ENCODE results near the gene TDRD7. TPM values are rescaled to one million over a fixed set of nuclear protein-coding genes. Genes with fewer than 3 reads are reported as not detected.
A peak's percentile ranks its signal among the peaks of the same experiment; 100 is the strongest.

Gene TDRD7
- total RNA-seq, 1 donor from 2014 or later = 20.4 TPM

DNA sequence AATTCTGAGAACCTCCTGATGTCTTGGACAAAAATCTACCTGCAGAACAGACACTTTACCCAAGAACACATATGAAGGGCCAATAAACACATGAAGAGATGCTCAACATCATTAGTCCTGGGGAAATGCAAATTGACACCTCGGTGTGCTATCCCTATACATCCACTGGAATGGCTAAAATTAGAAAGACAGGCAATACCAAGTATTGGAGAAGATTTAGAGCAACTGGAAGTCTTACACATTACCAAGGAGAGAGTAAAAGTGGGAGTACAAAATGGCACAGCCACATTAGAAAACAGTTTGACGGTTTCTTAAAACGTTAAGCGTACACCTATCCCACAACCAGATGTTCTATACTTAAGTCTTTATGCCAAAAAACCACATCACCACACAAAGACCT is 3.3 kb upstream of the TDRD7 start:
- no peaks in the 10 kb centered on the region for H4K20me1 ChIP-seq (ENCODE audit: insufficient read depth, low read length)
- Mint-ChIP-seq H3K36me3 (ENCODE audit: low read depth, unreplicated experiment) (no peaks in the 10 kb centered on the region), H3K4me1 (ENCODE audit: low read depth, unreplicated experiment) (peaks cover 12% of the 10 kb centered on the region), H3K27me3 (ENCODE audit: low read depth, unreplicated experiment) (peaks cover 2% of the 10 kb centered on the region), H3K9me3 (ENCODE audit: unreplicated experiment) (peaks cover 3% of the 10 kb centered on the region), H3K27ac (ENCODE audit: unreplicated experiment) (no peak overlapping the region), H3K4me3 (ENCODE audit: unreplicated experiment) (no peak overlapping the region)
- no peak overlapping the region for H2AFZ ChIP-seq (ENCODE audit: low read depth, low read length)
- no peak for DNase-seq (ENCODE audit: low read depth)
- no peak overlapping the region for H3K4me2 ChIP-seq (ENCODE audit: low read length)
- H3K4me1 ChIP-seq (ENCODE audit: insufficient read depth, low read length) = no peaks in the 10 kb centered on the region
- no peak overlapping the region for H3K27ac ChIP-seq (ENCODE audit: low read depth, low read length)
- no peak overlapping the region for H3K9ac ChIP-seq (ENCODE audit: low read length)
- H3K4me3 ChIP-seq (ENCODE audit: insufficient read depth, low read depth, low read length) = no peak overlapping the region
- FAIRE-seq = no peak
- H3K79me2 ChIP-seq (ENCODE audit: insufficient read depth, low read length) = no peaks in the 10 kb centered on the region
- H3K9me3 ChIP-seq (ENCODE audit: insufficient read depth, low read depth, low read length) = no peaks in the 10 kb centered on the region
- no peaks in the 10 kb centered on the region for H3K36me3 ChIP-seq (ENCODE audit: insufficient read depth, low read length)
- no peak for TF ChIP-seq EZH2 (IDR thresholded peaks at IDR 0.05; ENCODE audit: insufficient read depth, low read length)
- TF ChIP-seq, protein P1, sequence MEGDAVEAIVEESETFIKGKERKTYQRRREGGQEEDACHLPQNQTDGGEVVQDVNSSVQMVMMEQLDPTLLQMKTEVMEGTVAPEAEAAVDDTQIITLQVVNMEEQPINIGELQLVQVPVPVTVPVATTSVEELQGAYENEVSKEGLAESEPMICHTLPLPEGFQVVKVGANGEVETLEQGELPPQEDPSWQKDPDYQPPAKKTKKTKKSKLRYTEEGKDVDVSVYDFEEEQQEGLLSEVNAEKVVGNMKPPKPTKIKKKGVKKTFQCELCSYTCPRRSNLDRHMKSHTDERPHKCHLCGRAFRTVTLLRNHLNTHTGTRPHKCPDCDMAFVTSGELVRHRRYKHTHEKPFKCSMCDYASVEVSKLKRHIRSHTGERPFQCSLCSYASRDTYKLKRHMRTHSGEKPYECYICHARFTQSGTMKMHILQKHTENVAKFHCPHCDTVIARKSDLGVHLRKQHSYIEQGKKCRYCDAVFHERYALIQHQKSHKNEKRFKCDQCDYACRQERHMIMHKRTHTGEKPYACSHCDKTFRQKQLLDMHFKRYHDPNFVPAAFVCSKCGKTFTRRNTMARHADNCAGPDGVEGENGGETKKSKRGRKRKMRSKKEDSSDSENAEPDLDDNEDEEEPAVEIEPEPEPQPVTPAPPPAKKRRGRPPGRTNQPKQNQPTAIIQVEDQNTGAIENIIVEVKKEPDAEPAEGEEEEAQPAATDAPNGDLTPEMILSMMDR (IDR thresholded peaks at IDR 0.05; ENCODE audit: insufficient read depth, low read depth, low read length) = no peak
- H3K27me3 ChIP-seq (ENCODE audit: insufficient read depth, low read length) = peaks cover 14% of the 10 kb centered on the region

DNA sequence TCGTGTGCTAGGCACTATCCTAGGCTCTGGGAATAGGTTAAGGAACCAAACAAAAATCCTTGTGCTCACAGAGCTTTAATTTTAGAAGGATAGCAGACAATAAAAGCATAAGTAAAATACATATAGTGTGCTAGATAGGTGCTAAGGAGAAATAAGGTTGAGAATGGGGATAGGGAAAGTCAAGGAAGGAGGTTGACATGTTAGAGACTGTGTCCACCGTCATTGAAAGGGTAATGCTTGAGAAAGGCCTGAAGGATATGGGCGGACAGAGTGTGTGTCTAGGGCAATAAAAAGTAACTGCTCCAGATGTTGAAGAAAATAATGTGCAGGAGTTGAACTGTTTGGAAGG is 482 bp upstream of the TDRD7 start:
- H3K4me2 ChIP-seq (ENCODE audit: low read length) = peak overlapping the region; percentile 81
- H3K27me3 Mint-ChIP-seq (ENCODE audit: low read depth, unreplicated experiment) = peaks cover 2% of the 10 kb centered on the region
- TF ChIP-seq EZH2 (IDR thresholded peaks at IDR 0.05; ENCODE audit: insufficient read depth, low read length) = no peak
- TF ChIP-seq, protein P1 (IDR thresholded peaks at IDR 0.05; ENCODE audit: insufficient read depth, low read depth, low read length) = no peak
- peaks cover 3% of the 10 kb centered on the region for H3K9me3 Mint-ChIP-seq (ENCODE audit: unreplicated experiment)
- H3K36me3 ChIP-seq (ENCODE audit: insufficient read depth, low read length) = no peaks in the 10 kb centered on the region
- H3K36me3 Mint-ChIP-seq (ENCODE audit: low read depth, unreplicated experiment) = no peaks in the 10 kb centered on the region
- H3K27ac ChIP-seq (ENCODE audit: low read depth, low read length) = no peak overlapping the region
- H3K9ac ChIP-seq (ENCODE audit: low read length) = peak overlapping the region; percentile 24
- peak overlapping the region; percentile 87 for H3K4me3 Mint-ChIP-seq (ENCODE audit: unreplicated experiment)
- peaks cover 16% of the 10 kb centered on the region for H3K4me1 Mint-ChIP-seq (ENCODE audit: low read depth, unreplicated experiment)
- H3K9me3 ChIP-seq (ENCODE audit: insufficient read depth, low read depth, low read length) = no peaks in the 10 kb centered on the region
- DNase-seq (ENCODE audit: low read depth) = no peak
- H2AFZ ChIP-seq (ENCODE audit: low read depth, low read length) = peak overlapping the region; percentile 55
- no peaks in the 10 kb centered on the region for H4K20me1 ChIP-seq (ENCODE audit: insufficient read depth, low read length)
- peaks cover 14% of the 10 kb centered on the region for H3K27me3 ChIP-seq (ENCODE audit: insufficient read depth, low read length)
- peak overlapping the region; percentile 60 for H3K4me3 ChIP-seq (ENCODE audit: insufficient read depth, low read depth, low read length)
- no peaks in the 10 kb centered on the region for H3K4me1 ChIP-seq (ENCODE audit: insufficient read depth, low read length)
- no peaks in the 10 kb centered on the region for H3K79me2 ChIP-seq (ENCODE audit: insufficient read depth, low read length)
- FAIRE-seq = no peak
- no peak overlapping the region for H3K27ac Mint-ChIP-seq (ENCODE audit: unreplicated experiment)

DNA sequence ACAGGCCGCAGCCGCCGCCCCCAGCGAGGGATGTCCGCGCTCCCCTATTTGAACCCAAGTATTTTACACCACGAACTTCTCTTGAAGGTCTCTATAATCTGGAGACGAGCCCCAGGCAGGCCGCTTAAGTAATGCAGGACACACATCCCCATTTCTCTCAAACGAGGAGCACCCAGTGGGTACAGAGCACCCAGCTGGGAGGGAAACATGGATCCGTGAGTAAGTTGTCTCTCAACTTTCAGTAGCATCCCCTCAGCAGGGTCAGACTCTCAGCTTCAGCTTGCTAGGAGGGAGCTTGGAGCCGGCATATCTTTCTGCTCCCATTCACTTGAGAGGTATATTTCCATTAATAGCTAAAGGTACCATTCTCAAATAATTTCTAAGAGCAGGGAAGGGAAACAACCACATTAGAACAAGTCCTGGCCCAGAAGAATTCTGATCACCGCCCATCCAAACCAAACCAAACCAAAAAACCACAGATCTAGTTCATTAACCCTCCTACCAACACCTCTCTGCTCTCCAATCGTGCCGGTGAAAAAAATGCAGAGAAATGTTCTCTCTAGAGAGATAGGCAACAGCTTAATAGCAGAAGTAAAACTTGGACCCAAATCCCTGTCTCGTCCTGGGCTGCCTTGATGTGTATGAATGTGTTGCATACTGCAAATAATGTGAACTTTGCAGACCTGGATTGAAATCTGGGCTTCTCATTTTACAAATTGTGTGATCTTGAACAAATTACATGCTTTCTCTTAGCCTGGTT is 910 bp downstream of the TDRD7 start:
- Histone ChIP-seq H3K4me3 (ENCODE audit: insufficient read depth, low read depth, low read length) (peak overlapping the region; percentile 60), H3K9me3 (ENCODE audit: insufficient read depth, low read depth, low read length) (no peaks in the 10 kb centered on the region), H3K36me3 (ENCODE audit: insufficient read depth, low read length) (no peaks in the 10 kb centered on the region), H3K27me3 (ENCODE audit: insufficient read depth, low read length) (peaks cover 13% of the 10 kb centered on the region), H3K79me2 (ENCODE audit: insufficient read depth, low read length) (no peaks in the 10 kb centered on the region), H3K4me1 (ENCODE audit: insufficient read depth, low read length) (no peaks in the 10 kb centered on the region), H3K27ac (ENCODE audit: low read depth, low read length) (no peak overlapping the region), H2AFZ (ENCODE audit: low read depth, low read length) (peak overlapping the region; percentile 55), H3K4me2 (ENCODE audit: low read length) (peak overlapping the region; percentile 81), H3K9ac (ENCODE audit: low read length) (peak overlapping the region; percentile 70), H4K20me1 (ENCODE audit: insufficient read depth, low read length) (no peaks in the 10 kb centered on the region)
- H3K9me3 Mint-ChIP-seq (ENCODE audit: unreplicated experiment) = peaks cover 3% of the 10 kb centered on the region
- peak overlapping the region; percentile 10 for H3K27ac Mint-ChIP-seq (ENCODE audit: unreplicated experiment)
- peaks cover 8% of the 10 kb centered on the region for H3K4me1 Mint-ChIP-seq (ENCODE audit: low read depth, unreplicated experiment)
- H3K27me3 Mint-ChIP-seq (ENCODE audit: low read depth, unreplicated experiment) = peaks cover 2% of the 10 kb centered on the region
- TF ChIP-seq EZH2 (IDR thresholded peaks at IDR 0.05; ENCODE audit: insufficient read depth, low read length) = no peak
- TF ChIP-seq, protein P1 (IDR thresholded peaks at IDR 0.05; ENCODE audit: insufficient read depth, low read depth, low read length) = no peak
- no peak for FAIRE-seq
- DNase-seq (ENCODE audit: low read depth) = no peak
- H3K4me3 Mint-ChIP-seq (ENCODE audit: unreplicated experiment) = peak overlapping the region; percentile 87
- no peaks in the 10 kb centered on the region for H3K36me3 Mint-ChIP-seq (ENCODE audit: low read depth, unreplicated experiment)
